A549 (cell line): ENCODE results near the gene DCPS.

Experiments
- CBX8 ChIP-seq: fragments of 200-600 bp; sonication (generic); IDR thresholded peaks from 2 replicates; pipeline ENCODE4 v1.6.1; 2016
- CTCF ChIP-seq: fragments of >200 bp; sonication (Bioruptor Twin); formaldehyde crosslinking; IDR thresholded peaks from 3 replicates; pipeline ENCODE4 v1.5.1; 2016
- EHMT2 ChIP-seq: fragments of 200-600 bp; sonication (generic); IDR thresholded peaks from 2 replicates; pipeline ENCODE4 v1.6.1; 2016; ENCODE audit warnings: antibody characterized with exemption, low read depth, mild to moderate bottlenecking, moderate library complexity
- EP300 ChIP-seq, 2 experiments: fragments of >200 bp; sonication (Bioruptor Twin); formaldehyde crosslinking; IDR thresholded peaks; 2 replicates in 1 of 2; 3 replicates in 1 of 2; pipeline ENCODE4 v1.6.1; 2016 to 2017
- HMGXB4 ChIP-seq: fragments of 250-450 bp; sonication (Bioruptor Pico); IDR thresholded peaks from 2 replicates; pipeline ENCODE4 v1.5.0; 2021; ENCODE audit warnings: mild to moderate bottlenecking, moderate library complexity, borderline replicate concordance
- JUN ChIP-seq, 2 experiments: fragments of >200 bp; sonication (Bioruptor Twin); formaldehyde crosslinking; IDR thresholded peaks; 2 replicates in 1 of 2; 3 replicates in 1 of 2; pipeline ENCODE4 v1.6.1; 2016 to 2017
- KDM5A ChIP-seq: fragments of 200-600 bp; sonication (generic); IDR thresholded peaks from 2 replicates; pipeline ENCODE4 v1.6.1; 2016; ENCODE audit warnings: antibody characterized with exemption, mild to moderate bottlenecking
- MAFK ChIP-seq: fragments of 450-650 bp; IDR thresholded peaks from 2 replicates; pipeline ENCODE4 v1.6.1; 2014; ENCODE audit not compliant: partially characterized antibody
- POLR2A ChIP-seq: IDR thresholded peaks from 2 replicates; pipeline ENCODE4 v1.6.1; 2012; ENCODE audit warnings: mild to moderate bottlenecking, low read length
- RCOR1 ChIP-seq: fragments of 150-350 bp; IDR thresholded peaks from 2 replicates; pipeline ENCODE4 v1.6.1; 2014; ENCODE audit warnings: antibody characterized with exemption, low read length, low read depth
- TF ChIP-seq, protein P1 (sequence below): fragments of >200 bp; sonication (Bioruptor Twin); formaldehyde crosslinking; IDR thresholded peaks from 3 replicates; pipeline ENCODE4 v1.6.1; 2016

- TF ChIP-seq CTCF: no peak
- TF ChIP-seq KDM5A: no peak
- no peak for TF ChIP-seq HMGXB4
- TF ChIP-seq, protein P1, sequence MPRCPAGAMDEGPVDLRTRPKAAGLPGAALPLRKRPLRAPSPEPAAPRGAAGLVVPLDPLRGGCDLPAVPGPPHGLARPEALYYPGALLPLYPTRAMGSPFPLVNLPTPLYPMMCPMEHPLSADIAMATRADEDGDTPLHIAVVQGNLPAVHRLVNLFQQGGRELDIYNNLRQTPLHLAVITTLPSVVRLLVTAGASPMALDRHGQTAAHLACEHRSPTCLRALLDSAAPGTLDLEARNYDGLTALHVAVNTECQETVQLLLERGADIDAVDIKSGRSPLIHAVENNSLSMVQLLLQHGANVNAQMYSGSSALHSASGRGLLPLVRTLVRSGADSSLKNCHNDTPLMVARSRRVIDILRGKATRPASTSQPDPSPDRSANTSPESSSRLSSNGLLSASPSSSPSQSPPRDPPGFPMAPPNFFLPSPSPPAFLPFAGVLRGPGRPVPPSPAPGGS: no peak
- TF ChIP-seq POLR2A: no peak
- no peak for TF ChIP-seq RCOR1
- TF ChIP-seq JUN (IDR thresholded peaks at IDR 0.05): no peak
- no peak for TF ChIP-seq EP300 (IDR thresholded peaks at IDR 0.05)
- no peak for TF ChIP-seq MAFK
- TF ChIP-seq EHMT2: no peak
- TF ChIP-seq CBX8: no peak
Measured at GRCh38 chr11:126370016-126370415, 66.2 kb downstream of the DCPS start.
